OCI-LY7 (cell line): ENCODE data around the gene RAD17. TPM values are rescaled to one million over a fixed set of nuclear protein-coding genes. Genes with fewer than 3 reads are reported as not detected.
A peak's percentile ranks its signal among the peaks of the same experiment; 100 is the strongest.

Experiments
- BruUV-seq: library from RNA; stranded (reverse); fragments of 400-500 nt; replicated peaks from 2 replicates; lab custom pipeline; 2021; lab: Mats Ljungman, UMichigan
- CTCF ChIA-PET: fragments of 300-600 bp; sonication (Branson Sonifier 250); formaldehyde crosslinking; loops from one replicate; lab custom pipeline; 2022; ENCODE audit warnings: antibody characterized with exemption; ENCODE audit not compliant: unreplicated experiment; lab: Charles Lee
- POLR2A ChIA-PET: fragments of 300-600 bp; sonication (Branson Sonifier 250); formaldehyde crosslinking; loops from one replicate; lab custom pipeline; 2022; ENCODE audit warnings: antibody characterized with exemption; lab: Charles Lee
- DNase-seq: peaks from one replicate; pipeline ENCODE4 v3.0.0-alpha.2; 2015; ENCODE audit warnings: low spot score
- H2AFZ ChIP-seq: fragments of 200-600 bp; sonication (generic), shearing (Covaris generic); 2 replicates; pipeline ENCODE4 v1.6.1; 2014; ENCODE audit warnings: mild to moderate bottlenecking, antibody characterized with exemption, low read length, moderate library complexity
- H3K27ac ChIP-seq: fragments of 200-600 bp; sonication (generic); 2 replicates; pipeline ENCODE4 v1.5.1; 2014; ENCODE audit warnings: mixed run types, low read depth, mild to moderate bottlenecking, moderate library complexity, low read length, inconsistent platforms; ENCODE audit not compliant: poor library complexity, severe bottlenecking
- H3K36me3 ChIP-seq: fragments of 200-600 bp; sonication (generic); 2 replicates; pipeline ENCODE4 v1.6.1; 2014; ENCODE audit warnings: mild to moderate bottlenecking, antibody characterized with exemption, low read length, moderate library complexity, mixed read lengths; ENCODE audit not compliant: insufficient read depth
- H3K4me1 ChIP-seq: fragments of 200-600 bp; sonication (generic); 2 replicates; pipeline ENCODE4 v1.5.1; 2014; ENCODE audit warnings: mild to moderate bottlenecking, low read length; ENCODE audit not compliant: insufficient read depth, poor library complexity, severe bottlenecking
- H3K4me2 ChIP-seq: fragments of 200-600 bp; sonication (generic); 2 replicates; pipeline ENCODE4 v1.6.1; 2014; ENCODE audit warnings: mild to moderate bottlenecking, low read length
- H3K4me3 ChIP-seq: fragments of 200-600 bp; sonication (generic); 2 replicates; pipeline ENCODE4 v1.5.1; 2014; ENCODE audit warnings: mild to moderate bottlenecking, low read depth, low read length; ENCODE audit not compliant: poor library complexity, severe bottlenecking
- H3K79me2 ChIP-seq: fragments of 200-600 bp; sonication (generic); 2 replicates; pipeline ENCODE4 v1.6.1; 2016; ENCODE audit warnings: low read depth, mild to moderate bottlenecking, low read length, moderate library complexity, mixed read lengths; ENCODE audit not compliant: insufficient read depth
- H3K9me2 ChIP-seq: fragments of 200-600 bp; sonication (generic); 2 replicates; pipeline ENCODE4 v1.6.1; 2016; ENCODE audit warnings: mild to moderate bottlenecking, low read length, mixed read lengths; ENCODE audit not compliant: insufficient read depth
- H3K9me3 ChIP-seq: fragments of 200-600 bp; sonication (generic); 2 replicates; pipeline ENCODE4 v1.6.1; 2014; ENCODE audit warnings: mild to moderate bottlenecking, mixed run types, low read length, mixed read lengths
- H4K20me1 ChIP-seq: fragments of 200-600 bp; sonication (generic); 2 replicates; pipeline ENCODE4 v1.6.1; 2014; ENCODE audit warnings: mild to moderate bottlenecking, antibody characterized with exemption, low read length, moderate library complexity, mixed read lengths; ENCODE audit not compliant: insufficient read depth
- CTCF ChIP-seq: fragments of 200-600 bp; sonication (generic); conservative IDR thresholded peaks from 2 replicates; pipeline ENCODE4 v1.5.1; 2014; ENCODE audit warnings: mild to moderate bottlenecking, antibody characterized with exemption, low read length, moderate library complexity, mixed read lengths
- EZH2phosphoT487 ChIP-seq: fragments of 200-600 bp; sonication (generic); IDR thresholded peaks from 2 replicates; pipeline ENCODE4 v1.6.1; 2018; ENCODE audit warnings: low read depth, borderline replicate concordance, mild to moderate bottlenecking, mixed run types, antibody characterized with exemption, low read length, moderate library complexity, mixed read lengths
- intact Hi-C: fragments of 100-400 bp; cut with micrococcal nuclease; formaldehyde crosslinking; loops from one replicate; pipeline ENCODE4 v1.10.0; 2022; ENCODE audit not compliant: unreplicated experiment
- total RNA-seq, 2 experiments: library from RNA; depleted of rRNA in 1 of 2; stranded (reverse); fragments of >200 nt in 1 of 2; shearing (Covaris generic) in 1 of 2; gene quantifications; 2 replicates each; pipeline ENCODE4 v1.2.3, GENCODE V29; 2014 to 2022

Gene RAD17
- total RNA-seq, 2 experiments from 2014 or later = 64.1 to 79.1 TPM

- Histone ChIP-seq H3K9me2 (no peaks in the 10 kb centered on the region), H3K4me2 (no peak overlapping the region), H3K36me3 (peaks cover 88% of the 10 kb centered on the region), H3K4me3 (no peak overlapping the region), H4K20me1 (no peaks in the 10 kb centered on the region), H2AFZ (no peak overlapping the region), H3K27ac (no peak overlapping the region), H3K9me3 (no peaks in the 10 kb centered on the region), H3K4me1 (no peaks in the 10 kb centered on the region), H3K79me2 (no peaks in the 10 kb centered on the region)
- no TSS peak for BruUV-seq
- POLR2A ChIA-PET = interaction anchor here (2.0 kb wide), 1 partner anchor 11 kb away, joined by 6 read pairs; no protein-coding TSS in a partner anchor
- intact Hi-C loops = loop anchor here (10.0 kb wide), 1 partner anchor 140 kb away; no protein-coding TSS in a partner anchor
- DNase-seq = no peak
- TF ChIP-seq EZH2phosphoT487 (no peak), CTCF (no peak)
- CTCF ChIA-PET = no interaction called here
Measured at GRCh38 chr5:69404659-69405330, 35.2 kb downstream of the RAD17 start.

GRCh38 chr5:69414885-69415583 is 45.4 kb downstream of the RAD17 start, which contains the start of gene MARVELD2:
TSS of gene MARVELD2 (plus strand) at chr5:69415116. CDS start at chr5:69419386, 4,270 bp downstream.
- H3K79me2 ChIP-seq = no peaks in the 10 kb centered on the region
- peaks cover 73% of the 10 kb centered on the region for H3K36me3 ChIP-seq
- no peak within 1 kb of the TSS for H3K27ac ChIP-seq
- no peak for DNase-seq
- intact Hi-C loops = loop anchor here (5.0 kb wide), 1 partner anchor 323 kb away; the partner anchor contains the start of gene SLC30A5
- no peaks in the 10 kb centered on the region for H3K9me3 ChIP-seq
- H2AFZ ChIP-seq = no peak within 1 kb of the TSS
- H3K4me3 ChIP-seq = no peak within 1 kb of the TSS
- ChIA-PET POLR2A (no interaction called here), CTCF (no interaction called here)
- peak within 1 kb of the TSS; percentile 22; the same call in 1 of the 2 replicates for H3K4me2 ChIP-seq
- no TSS peak for BruUV-seq
- no peaks in the 10 kb centered on the region for H3K9me2 ChIP-seq
- TF ChIP-seq CTCF = no peak
- no peak for TF ChIP-seq EZH2phosphoT487
- no peaks in the 10 kb centered on the region for H3K4me1 ChIP-seq
- no peaks in the 10 kb centered on the region for H4K20me1 ChIP-seq
